ENCODE measurements around the gene GPC5.

Gene GPC5

DNA sequence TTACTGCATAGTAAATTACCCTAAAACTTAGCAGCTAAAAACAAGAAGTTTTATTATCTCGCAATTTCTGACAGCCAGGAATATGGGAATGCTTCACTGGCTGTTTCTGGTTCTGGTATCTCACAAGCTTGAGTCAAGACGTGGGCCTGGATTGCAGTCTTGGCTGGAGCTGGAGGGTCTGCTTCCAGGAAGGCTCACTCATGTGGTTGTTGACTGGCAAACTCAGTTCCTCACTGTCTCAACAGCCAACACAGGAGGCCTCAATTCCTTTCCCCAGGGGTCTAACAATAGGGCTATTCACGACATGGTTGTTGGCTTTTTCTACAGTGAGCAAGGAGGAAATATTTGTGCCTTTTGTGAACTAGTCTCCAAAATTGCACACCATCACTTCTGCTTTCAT is 146.3 kb downstream of the GPC5 start:
- no peak for DNase-seq

GRCh38 chr13:91546900-91547299 is 148.5 kb downstream of the GPC5 start:
- DNase-seq: no peak

GRCh38 chr13:91553584-91553983 is 155.2 kb downstream of the GPC5 start:
- DNase-seq: no peak

DNA sequence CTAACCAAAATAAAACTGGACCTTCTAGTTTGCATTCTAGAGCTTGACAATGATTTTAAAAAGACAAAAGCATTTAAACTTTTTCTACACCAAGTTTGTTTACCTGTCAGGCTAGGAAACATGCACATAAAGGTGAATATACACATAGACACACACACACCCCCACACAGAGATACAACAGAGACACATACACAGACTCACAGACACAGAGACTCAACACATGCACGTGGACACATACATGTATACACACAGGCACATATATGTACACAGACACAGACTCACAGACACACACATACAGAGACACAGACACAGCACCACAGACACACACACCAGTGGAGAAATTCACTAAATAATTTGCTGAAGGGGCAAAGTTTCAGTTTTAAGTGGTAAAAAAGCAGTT is 155.7 kb downstream of the GPC5 start:
- no peak for DNase-seq

DNA sequence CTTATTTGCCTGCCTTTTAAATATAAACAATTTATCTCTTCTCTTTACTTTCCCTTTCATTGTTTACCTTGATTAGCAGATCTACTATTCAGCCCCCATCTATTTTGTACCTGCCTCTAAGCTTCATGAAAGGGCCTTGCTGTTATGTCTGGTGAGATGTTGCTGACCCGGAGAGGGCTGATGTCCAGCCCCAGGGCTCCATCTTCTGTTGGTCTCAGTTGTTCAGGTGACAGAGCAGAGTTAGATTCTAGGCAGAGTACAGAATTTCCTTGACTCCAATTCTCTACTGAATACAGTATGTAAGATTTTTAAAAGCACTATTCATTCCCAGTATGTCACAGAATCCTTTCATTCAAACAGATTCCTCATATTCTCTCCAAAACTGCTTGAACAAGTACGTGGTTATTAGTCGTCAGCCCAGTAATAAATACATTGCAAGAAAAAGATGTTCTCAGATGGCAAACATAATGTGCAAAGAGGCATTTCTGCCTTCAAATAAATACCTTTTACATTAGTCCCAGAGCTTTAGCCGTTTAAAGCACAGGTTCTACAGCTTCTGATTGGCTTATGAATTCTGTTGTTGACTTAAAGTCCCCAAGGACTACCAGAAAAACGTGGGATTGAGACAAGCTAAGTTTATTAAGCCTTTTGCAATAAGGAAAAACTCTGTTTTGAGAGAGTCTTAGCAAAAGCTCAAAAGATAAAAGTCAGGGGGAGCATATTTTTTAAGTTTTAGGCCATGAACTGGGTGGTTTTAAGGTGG is 159.1 kb downstream of the GPC5 start:
- no peak for DNase-seq

DNA sequence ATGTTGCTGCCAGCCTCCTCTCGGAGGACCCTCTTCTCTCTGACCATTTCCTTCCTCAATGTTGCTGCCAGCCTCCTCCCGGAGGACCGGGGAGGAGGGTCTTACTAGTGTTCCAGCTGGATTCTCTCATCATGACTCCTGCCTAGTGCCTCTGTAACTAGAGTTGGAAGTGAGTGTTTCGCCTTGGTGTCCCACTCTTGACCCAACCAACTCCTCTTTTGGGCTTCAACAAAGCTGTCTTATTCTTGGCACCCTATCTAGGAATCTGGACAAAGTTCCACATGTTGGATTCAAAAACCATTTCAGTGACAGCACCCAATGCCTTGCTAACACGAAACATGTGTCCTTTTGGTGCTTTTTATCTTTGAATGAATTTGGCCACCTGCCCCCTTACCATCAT is 165.4 kb downstream of the GPC5 start:
- DNase-seq: no peak

DNA sequence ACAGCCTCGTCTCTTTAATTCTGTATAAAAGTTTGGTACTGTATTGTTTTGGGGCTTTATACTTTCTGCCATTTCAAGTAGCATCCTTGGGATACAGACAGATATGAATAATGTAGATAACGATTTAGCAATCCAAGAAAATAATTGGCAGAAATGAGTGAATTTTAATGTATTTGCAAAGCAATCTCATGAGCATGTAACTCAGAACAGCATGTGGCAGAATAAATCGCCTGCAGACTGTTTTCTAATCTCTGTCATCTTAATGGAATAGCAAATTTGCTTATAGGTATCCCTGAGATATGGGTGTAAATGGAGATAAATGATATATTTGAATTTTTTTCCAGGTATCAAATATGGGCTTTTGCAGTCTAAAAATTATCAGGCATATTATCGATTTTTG is 166.0 kb downstream of the GPC5 start:
- no peak for DNase-seq

DNA sequence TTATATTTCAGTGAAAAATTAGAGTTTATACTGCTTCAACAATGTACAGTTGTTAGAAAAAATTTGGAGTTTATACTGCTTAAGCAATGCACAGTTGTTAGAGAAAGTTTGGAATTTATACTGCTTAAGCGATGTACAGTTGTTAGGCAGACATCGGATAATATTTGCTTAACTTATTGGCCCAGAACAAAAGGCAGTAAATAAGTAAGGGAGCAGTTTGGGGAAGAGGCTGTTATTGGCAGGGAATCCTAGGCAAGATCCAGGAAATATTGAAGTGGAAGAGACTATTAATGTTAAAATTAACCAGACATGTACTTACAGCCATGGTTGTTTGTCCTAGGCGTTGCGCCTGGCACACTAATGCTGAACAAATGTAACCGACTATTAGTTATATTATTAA is 166.9 kb downstream of the GPC5 start:
- DNase-seq: no peak

GRCh38 chr13:91567485-91568207 is 169.2 kb downstream of the GPC5 start:
- no peak for DNase-seq

DNA sequence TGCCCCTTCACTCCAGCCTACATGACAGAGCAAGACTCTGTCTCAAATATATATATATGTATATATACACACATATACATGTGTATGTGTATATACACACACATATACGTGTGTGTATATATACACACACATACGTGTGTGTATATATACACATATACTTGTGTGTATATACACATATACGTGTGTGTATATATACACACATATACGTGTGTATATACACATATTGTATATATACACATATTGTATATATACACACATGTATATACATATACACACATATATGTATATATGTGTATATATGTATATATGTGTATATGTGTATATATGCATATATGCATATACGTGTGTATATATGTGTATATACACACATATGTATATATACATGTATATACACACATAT is 173.3 kb downstream of the GPC5 start:
- DNase-seq: no peak

- no peak for DNase-seq
Observed at GRCh38 chr13:91572439-91572838, 174.0 kb downstream of the GPC5 start.

DNA sequence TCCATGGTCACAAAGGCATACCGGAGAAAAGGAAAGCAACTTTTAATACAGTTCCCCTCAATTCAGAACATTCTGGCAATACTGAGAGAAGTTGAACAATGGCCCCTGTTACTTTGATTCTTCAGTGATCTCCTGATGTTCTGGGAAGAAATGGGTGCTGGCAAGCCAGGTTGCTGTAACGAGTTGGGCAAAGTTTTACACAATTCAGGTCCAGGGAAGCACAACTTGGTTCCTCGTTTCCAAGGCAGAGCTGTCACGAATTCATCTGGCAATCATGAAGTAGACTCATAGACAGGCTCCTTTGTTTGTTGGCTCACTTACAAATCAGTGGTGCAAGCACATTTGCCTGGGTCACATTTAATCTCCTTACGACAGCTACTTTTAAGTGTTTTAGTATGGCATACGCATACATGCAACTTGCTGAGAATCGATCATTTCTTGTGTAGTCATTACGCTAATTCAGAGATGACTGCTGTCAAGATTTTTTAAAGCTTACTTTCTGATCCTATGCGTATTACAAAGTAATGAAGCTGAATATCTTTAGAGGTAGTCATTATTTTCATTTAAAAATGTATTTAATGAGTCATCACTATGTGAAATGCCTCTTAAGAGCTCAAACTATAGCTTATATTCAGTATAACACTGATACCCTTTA is 174.7 kb downstream of the GPC5 start:
- DNase-seq: no peak

- no peak for DNase-seq
Observed at GRCh38 chr13:91574766-91575165, 176.3 kb downstream of the GPC5 start.

DNA sequence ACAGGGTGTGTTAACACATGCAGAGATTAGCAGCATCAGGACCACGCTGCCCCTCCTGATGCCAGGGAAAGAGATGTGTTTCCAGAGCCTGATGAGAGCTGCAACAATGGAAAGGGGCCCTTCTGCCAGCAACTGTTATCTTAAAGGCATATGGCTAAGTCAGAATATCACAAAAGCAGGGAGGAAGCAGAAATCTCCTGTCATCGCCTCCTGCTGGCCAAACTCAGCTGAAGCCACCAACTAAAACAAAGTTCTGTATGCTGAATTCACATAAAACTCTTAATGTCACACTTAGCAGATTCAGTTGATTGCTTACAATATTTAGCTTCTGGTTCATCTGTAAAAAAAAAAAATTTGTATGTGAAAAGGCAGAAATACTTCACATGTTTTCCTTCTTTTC is 178.2 kb downstream of the GPC5 start:
- DNase-seq: no peak

GRCh38 chr13:91579320-91579719 is 180.9 kb downstream of the GPC5 start:
- no peak for DNase-seq

DNA sequence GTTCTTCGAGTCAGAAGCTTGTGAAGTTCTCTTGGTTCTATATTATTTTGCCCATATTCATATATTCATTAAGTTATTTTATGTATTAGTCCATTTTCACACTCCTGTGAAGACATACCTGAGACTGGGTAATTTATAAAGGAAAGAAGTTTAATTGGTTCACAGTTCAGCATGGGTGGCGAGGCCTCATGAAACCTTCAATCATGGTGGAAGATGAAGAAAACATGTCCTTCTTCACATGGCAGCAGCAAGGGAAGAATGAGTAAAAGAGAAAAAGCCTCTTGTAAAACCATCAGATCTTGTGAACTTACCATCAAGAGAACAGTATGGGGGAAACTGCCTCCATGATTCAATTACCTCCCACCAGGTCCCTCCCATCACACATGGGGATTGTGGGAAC is 182.3 kb downstream of the GPC5 start:
- DNase-seq: no peak

- no peak for DNase-seq
Observed at GRCh38 chr13:91586609-91587008, 188.2 kb downstream of the GPC5 start.

- DNase-seq: no peak
Observed at GRCh38 chr13:91588541-91588940, 190.1 kb downstream of the GPC5 start.

DNA sequence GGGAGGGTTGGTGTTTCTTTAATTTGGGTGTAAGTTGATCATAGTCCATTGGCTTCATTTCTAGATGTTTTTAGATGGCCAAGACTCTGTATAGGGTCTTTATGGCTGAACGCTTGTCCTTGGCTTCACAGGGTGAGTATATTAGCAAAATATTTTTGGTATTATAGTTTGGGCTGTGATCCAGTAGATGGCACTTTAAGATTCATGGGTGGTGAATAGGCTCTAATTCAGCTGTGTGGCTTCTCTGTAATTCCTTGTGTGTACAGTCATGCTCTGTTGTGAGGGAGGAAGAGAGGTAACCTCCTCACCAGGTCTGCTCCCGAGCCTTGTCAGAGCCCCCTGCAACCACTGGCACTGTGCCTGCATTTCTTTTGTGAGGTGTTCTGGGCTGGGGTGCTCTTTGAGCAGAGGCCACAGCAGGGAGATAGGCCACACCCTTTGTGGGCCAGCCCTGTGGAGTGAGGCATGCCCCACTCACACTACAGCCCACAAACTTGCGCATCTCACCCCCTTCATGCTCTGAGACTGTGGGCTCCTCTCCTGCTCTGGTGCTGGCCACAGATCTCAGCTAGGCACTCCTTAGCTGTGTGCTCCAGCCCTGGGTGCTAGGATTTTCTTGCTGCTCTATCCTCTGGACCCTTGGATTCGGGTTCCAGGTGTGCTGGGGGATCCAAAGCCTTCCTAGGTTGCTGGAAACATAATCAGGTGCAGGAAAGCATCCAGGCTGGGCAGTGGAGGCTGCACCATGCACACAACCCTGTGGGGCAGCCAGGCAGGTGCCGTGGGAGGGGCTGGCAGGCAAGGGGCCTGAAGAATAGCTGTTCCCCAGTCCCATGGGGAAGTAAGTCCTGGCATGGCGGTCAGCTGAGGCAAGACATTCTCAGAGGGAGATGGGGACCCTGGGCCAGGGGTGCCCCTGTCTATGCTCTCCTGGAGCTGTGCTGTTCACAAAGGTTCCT is 193.9 kb downstream of the GPC5 start:
- no peak for DNase-seq

DNA sequence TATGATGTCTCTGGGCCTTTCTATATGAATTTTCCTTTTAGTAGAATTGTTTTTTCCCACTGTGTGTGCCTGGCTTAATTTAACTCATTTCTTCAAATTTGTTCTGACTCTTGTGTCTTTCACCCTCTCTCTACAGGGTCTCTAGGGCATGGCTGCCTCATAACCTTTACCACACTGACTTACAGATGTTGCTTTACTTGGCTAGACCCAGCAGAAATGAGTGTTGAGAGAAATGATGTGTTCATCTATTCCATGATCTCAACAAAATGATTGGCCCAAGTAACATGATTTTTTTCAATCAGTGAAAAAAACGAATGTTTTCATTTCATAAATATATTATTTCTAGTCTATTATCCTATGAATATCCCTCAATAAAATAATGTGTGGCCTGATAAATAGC is 195.0 kb downstream of the GPC5 start:
- no peak for DNase-seq

- DNase-seq: no peak
Observed at GRCh38 chr13:91594061-91594460, 195.6 kb downstream of the GPC5 start.

- no peak for DNase-seq
Observed at GRCh38 chr13:91595677-91596076, 197.3 kb downstream of the GPC5 start.

DNA sequence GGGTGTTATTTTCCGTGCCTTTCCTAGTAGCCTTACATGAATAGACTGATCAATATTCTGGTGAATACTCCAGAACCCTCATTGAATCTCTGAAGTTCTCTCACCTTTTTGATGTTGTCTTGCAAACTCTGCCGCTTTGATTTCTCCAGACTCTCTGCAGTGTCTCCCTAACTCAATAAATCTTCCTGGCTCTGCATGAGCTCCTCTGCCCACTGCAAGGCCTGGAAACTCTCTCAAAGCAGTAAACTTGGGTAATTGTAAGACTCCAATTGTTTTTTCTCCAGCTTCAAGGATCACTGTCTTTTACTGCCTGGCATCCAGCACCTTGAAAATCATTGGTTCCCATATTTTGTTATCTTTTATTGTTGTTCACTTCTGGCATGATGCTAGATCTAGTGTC is 198.4 kb downstream of the GPC5 start:
- no peak for DNase-seq

Data from CD4-positive, alpha-beta T cell treated with Interleukin-1 beta for 1 hour (primary cell).